PC-3 (cell line): ENCODE results near the gene NPAS2. TPM values are rescaled to one million over a fixed set of nuclear protein-coding genes. Genes with fewer than 3 reads are reported as not detected.
A peak's percentile ranks its signal among the peaks of the same experiment; 100 is the strongest.

ENCODE experiments used
- ATAC-seq: fragments of 200-7000 bp; cut with Tn5 transposase; 2 replicates; pipeline ENCODE4 v1.9.1; 2020; ENCODE audit warnings: mild to moderate bottlenecking, moderate library complexity
- BruUV-seq: library from RNA; stranded (reverse); fragments of 400-500 nt; replicated peaks from 2 replicates; lab custom pipeline; 2021; lab: Mats Ljungman, UMichigan
- CTCF ChIA-PET: fragments of 300-600 bp; sonication (Branson Sonifier 250); formaldehyde crosslinking; loops from one replicate; lab custom pipeline; 2022; ENCODE audit warnings: antibody characterized with exemption; lab: Charles Lee
- POLR2A ChIA-PET: fragments of 300-600 bp; sonication (Branson Sonifier 250); formaldehyde crosslinking; loops from one replicate; lab custom pipeline; 2022; ENCODE audit warnings: antibody characterized with exemption; ENCODE audit not compliant: unreplicated experiment; lab: Charles Lee
- DNase-seq: peaks from one replicate; pipeline ENCODE4 v3.0.0-alpha.2; 2015
- H2AFZ ChIP-seq: fragments of 300-600 bp; sonication (generic); 2 replicates; pipeline ENCODE4 v1.6.0; 2016; ENCODE audit warnings: antibody characterized with exemption, low read length
- H3F3A ChIP-seq: fragments of 300-600 bp; sonication (generic); one replicate; pipeline ENCODE4 v1.6.0; 2017; ENCODE audit warnings: antibody characterized with exemption, low read length, control low read depth, mild to moderate bottlenecking; ENCODE audit not compliant: unreplicated experiment
- H3K27ac ChIP-seq: fragments of 300-600 bp; sonication (generic); 2 replicates; pipeline ENCODE4 v1.5.1; 2016; ENCODE audit warnings: mild to moderate bottlenecking, low read length
- H3K27me3 ChIP-seq: fragments of 300-600 bp; sonication (generic); 2 replicates; pipeline ENCODE4 v1.6.1; 2016; ENCODE audit warnings: low read length, mixed read lengths
- H3K36me3 ChIP-seq: fragments of 300-600 bp; sonication (generic); 2 replicates; pipeline ENCODE4 v1.6.1; 2016; ENCODE audit warnings: low read depth, mixed run types, low read length, mixed read lengths
- H3K4me1 ChIP-seq: fragments of 300-600 bp; sonication (generic); 2 replicates; pipeline ENCODE4 v1.5.1; 2016; ENCODE audit warnings: low read length; ENCODE audit not compliant: insufficient read depth
- H3K4me2 ChIP-seq: fragments of 300-600 bp; sonication (generic); 2 replicates; pipeline ENCODE4 v1.6.0; 2016; ENCODE audit warnings: low read length
- H3K4me3 ChIP-seq: fragments of 300-600 bp; sonication (generic); 2 replicates; pipeline ENCODE4 v1.5.1; 2016; ENCODE audit warnings: mild to moderate bottlenecking, low read length, mixed read lengths
- H3K79me2 ChIP-seq: fragments of 300-600 bp; sonication (generic); 2 replicates; pipeline ENCODE4 v1.6.1; 2017; ENCODE audit warnings: low read length, mixed read lengths
- H3K9ac ChIP-seq: fragments of 300-600 bp; sonication (generic); 2 replicates; pipeline ENCODE4 v1.6.0; 2016; ENCODE audit warnings: mild to moderate bottlenecking, low read length
- H3K9me2 ChIP-seq: fragments of 300-600 bp; sonication (generic); replicated peaks from 2 replicates; pipeline ENCODE4 v1.6.1; 2016; ENCODE audit warnings: mixed run types, low read length, mixed read lengths
- H3K9me3 ChIP-seq: fragments of 300-600 bp; sonication (generic); 2 replicates; pipeline ENCODE4 v1.6.1; 2016; ENCODE audit warnings: low read length, mixed read lengths
- H4K20me1 ChIP-seq: fragments of 300-600 bp; sonication (generic); 2 replicates; pipeline ENCODE4 v1.6.1; 2016; ENCODE audit warnings: low read length, mixed read lengths
- EZH2 ChIP-seq: fragments of 300-600 bp; sonication (generic); IDR thresholded peaks from one replicate; pipeline ENCODE4 v1.6.1; 2017; ENCODE audit warnings: antibody characterized with exemption, mild to moderate bottlenecking, low read length; ENCODE audit not compliant: unreplicated experiment
- EZH2phosphoT487 ChIP-seq: fragments of 300-600 bp; sonication (generic); IDR thresholded peaks from 2 replicates; pipeline ENCODE4 v1.6.1; 2018; ENCODE audit warnings: mild to moderate bottlenecking, antibody characterized with exemption, low read length, borderline replicate concordance
- intact Hi-C: fragments of 100-400 bp; cut with micrococcal nuclease; formaldehyde crosslinking; loops from 2 replicates; pipeline ENCODE4 v1.9.0; 2023
- total RNA-seq: library from RNA; depleted of rRNA; stranded (reverse); fragments of >200 nt; gene quantifications from 2 replicates; pipeline ENCODE4 v1.2.3, GENCODE V29; 2014
- TF ChIP-seq, protein P1 (sequence below): fragments of 300-600 bp; sonication (generic); conservative IDR thresholded peaks from 2 replicates; pipeline ENCODE4 v1.5.1; 2017; ENCODE audit warnings: antibody characterized with exemption, low read depth, mild to moderate bottlenecking, low read length

Gene NPAS2
- total RNA-seq, 1 experiment from 2014 or later, result 55.4 TPM

DNA sequence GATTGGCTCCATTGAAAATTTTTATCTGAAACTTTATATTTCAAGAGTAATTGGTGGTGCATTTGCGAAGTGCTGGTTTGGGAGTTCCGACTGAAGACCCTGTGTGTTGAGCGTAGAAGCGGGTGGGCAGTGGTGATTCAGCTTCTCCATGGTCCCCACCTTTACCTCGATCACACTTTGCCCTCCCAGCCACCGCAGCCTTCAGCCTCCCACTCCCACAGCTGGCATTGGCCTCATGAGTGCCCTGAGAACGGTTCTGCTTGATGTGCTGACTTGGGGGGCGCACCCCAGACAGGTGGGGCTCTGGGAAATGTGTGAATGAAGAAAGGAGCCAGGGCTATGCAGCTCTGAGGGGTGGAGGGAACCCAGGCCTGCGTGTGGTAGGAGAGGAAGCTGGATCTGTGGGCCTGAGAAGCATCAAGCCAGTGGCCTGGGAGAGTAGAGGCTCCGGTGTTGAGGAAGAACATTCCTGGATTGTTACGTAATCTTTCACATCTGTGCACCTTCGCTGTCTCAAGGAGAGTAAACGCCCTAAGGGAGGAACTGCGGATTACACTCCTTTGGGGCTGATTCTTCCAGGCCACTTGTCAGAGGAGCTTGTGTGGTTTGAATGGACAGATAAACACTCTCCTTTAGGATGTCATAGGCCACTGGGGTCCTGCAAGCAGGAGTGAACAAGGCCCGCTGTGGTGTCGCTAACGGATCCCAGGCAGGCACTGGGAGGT, 83.8 kb downstream of the NPAS2 start:
- H3K36me3 ChIP-seq, result peaks cover 27% of the 10 kb centered on the region
- peaks cover 57% of the 10 kb centered on the region for H3K4me1 ChIP-seq
- TF ChIP-seq EZH2phosphoT487 (no peak), EZH2 (no peak)
- TF ChIP-seq, protein P1, sequence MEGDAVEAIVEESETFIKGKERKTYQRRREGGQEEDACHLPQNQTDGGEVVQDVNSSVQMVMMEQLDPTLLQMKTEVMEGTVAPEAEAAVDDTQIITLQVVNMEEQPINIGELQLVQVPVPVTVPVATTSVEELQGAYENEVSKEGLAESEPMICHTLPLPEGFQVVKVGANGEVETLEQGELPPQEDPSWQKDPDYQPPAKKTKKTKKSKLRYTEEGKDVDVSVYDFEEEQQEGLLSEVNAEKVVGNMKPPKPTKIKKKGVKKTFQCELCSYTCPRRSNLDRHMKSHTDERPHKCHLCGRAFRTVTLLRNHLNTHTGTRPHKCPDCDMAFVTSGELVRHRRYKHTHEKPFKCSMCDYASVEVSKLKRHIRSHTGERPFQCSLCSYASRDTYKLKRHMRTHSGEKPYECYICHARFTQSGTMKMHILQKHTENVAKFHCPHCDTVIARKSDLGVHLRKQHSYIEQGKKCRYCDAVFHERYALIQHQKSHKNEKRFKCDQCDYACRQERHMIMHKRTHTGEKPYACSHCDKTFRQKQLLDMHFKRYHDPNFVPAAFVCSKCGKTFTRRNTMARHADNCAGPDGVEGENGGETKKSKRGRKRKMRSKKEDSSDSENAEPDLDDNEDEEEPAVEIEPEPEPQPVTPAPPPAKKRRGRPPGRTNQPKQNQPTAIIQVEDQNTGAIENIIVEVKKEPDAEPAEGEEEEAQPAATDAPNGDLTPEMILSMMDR, result no peak

DNA sequence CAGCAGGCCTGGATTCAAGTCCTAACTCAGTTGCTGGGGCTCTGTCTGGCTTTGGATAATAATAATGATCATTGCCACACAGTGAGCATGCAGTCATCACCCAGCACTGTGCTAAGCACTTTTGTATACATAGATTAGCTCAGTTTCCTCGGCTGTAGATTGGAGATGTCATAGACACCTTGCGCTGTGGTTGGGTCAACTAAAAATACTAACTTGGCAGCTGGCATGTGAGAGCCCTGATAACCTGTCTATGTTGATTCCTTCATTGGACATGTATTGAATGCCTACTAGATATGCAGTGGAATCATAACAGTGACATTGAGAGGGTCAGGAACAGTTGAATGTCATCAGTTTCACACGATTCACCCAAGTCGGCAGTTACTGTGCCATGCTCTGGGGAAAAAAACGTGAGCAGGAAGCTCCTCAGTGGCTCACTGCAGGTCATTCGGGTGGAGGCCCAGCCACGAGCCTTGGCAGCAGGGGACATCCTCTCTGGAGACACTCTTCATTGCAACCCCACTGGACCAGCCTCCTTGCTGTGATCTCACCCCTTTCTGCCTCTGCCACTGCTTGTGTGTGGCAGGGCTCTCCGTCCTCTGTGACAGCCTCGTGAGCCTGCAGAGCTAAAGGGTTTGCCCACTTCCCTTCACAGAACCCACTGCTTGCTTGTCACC, 85.3 kb downstream of the NPAS2 start:
- Histone ChIP-seq H3K27me3 (no peaks in the 10 kb centered on the region), H3K9ac (no peak overlapping the region), H3K27ac (peak overlapping the region; percentile 100), H3K4me2 (no peak overlapping the region), H3K4me3 (no peak overlapping the region), H3K4me1 (peaks cover 46% of the 10 kb centered on the region), H2AFZ (no peak overlapping the region), H3K36me3 (peaks cover 25% of the 10 kb centered on the region), H4K20me1 (no peaks in the 10 kb centered on the region), H3K79me2 (peaks cover 43% of the 10 kb centered on the region), H3K9me3 (no peaks in the 10 kb centered on the region), H3F3A (peaks cover 13% of the 10 kb centered on the region), H3K9me2 (no peaks in the 10 kb centered on the region)
- intact Hi-C loops, result no loop called here
- ATAC-seq (no peak), DNase-seq (no peak)
- no TSS peak for BruUV-seq
- TF ChIP-seq, protein P1, result no peak
- no peak for TF ChIP-seq EZH2
- TF ChIP-seq EZH2phosphoT487, result no peak
- ChIA-PET POLR2A (no interaction called here), CTCF (no interaction called here)

More for the DNA sequence above, 83.8 kb downstream of the NPAS2 start:
- ChIA-PET CTCF (interaction anchor here (0.6 to 2.0 kb wide), 4 partner anchors 38 to 294 kb away, joined by 3 to 10 read pairs (median 4); no protein-coding TSS in a partner anchor), POLR2A (interaction anchor here (1.1 kb wide), 1 partner anchor 46 kb away, joined by 5 read pairs; no protein-coding TSS in a partner anchor)
- Histone ChIP-seq H3K79me2 (peaks cover 52% of the 10 kb centered on the region), H2AFZ (no peak overlapping the region), H4K20me1 (no peaks in the 10 kb centered on the region), H3K9ac (peak overlapping the region; percentile 95), H3K9me3 (no peaks in the 10 kb centered on the region), H3K4me2 (peak overlapping the region; percentile 82), H3K9me2 (no peaks in the 10 kb centered on the region), H3K27me3 (no peaks in the 10 kb centered on the region), H3F3A (peaks cover 13% of the 10 kb centered on the region), H3K4me3 (peak overlapping the region; percentile 37), H3K27ac (peak overlapping the region; percentile 100)
- peak; percentile 39 for ATAC-seq
- peak; percentile 96 for DNase-seq
- intact Hi-C loops, result loop anchor here (2.0 to 5.0 kb wide), 4 partner anchors 46 to 173 kb away; no protein-coding TSS in a partner anchor
- no TSS peak for BruUV-seq
